Left ventricle myocardium inferior (tissue), 1 donor: ENCODE data around the gene ATP2A1. TPM values are rescaled to one million over a fixed set of nuclear protein-coding genes. Genes with fewer than 3 reads are reported as not detected.

Experiments used
- DNase-seq: peaks from one replicate; pipeline ENCODE4 v3.0.0-alpha.2; 2020
- H3K27ac ChIP-seq: fragments of 200-600 bp; replicated peaks from 2 replicates; pipeline ENCODE4 v1.8.0; 2021
- H3K27me3 ChIP-seq: fragments of 200-600 bp; 2 replicates; pipeline ENCODE4 v1.8.0; 2021; ENCODE audit warnings: low read depth
- H3K36me3 ChIP-seq: fragments of 200-600 bp; 2 replicates; pipeline ENCODE4 v1.8.0; 2021
- H3K4me1 ChIP-seq: fragments of 200-600 bp; 2 replicates; pipeline ENCODE4 v1.8.0; 2021
- H3K4me3 ChIP-seq: fragments of 200-600 bp; 2 replicates; pipeline ENCODE4 v1.8.0; 2021; ENCODE audit warnings: mild to moderate bottlenecking, moderate library complexity
- H3K9me3 ChIP-seq: fragments of 200-600 bp; replicated peaks from 2 replicates; pipeline ENCODE4 v1.8.0; 2021
- intact Hi-C: fragments of 100-400 bp; cut with micrococcal nuclease; formaldehyde crosslinking; loops from one replicate; pipeline ENCODE4 v1.11.0; 2022
- total RNA-seq: library from RNA; stranded (reverse); fragmentation: NEBNext Ultra II Directional; extraction: Animal tissue kit (Norgen Biotek cat#: 25700); gene quantifications from one replicate; pipeline ENCODE4 v1.2.1, GENCODE V29; 2021
- TF ChIP-seq, protein P1 (sequence below): fragments of 200-600 bp; IDR thresholded peaks from 2 replicates; pipeline ENCODE4 v1.8.0; 2021; ENCODE audit warnings: antibody characterized with exemption, mild to moderate bottlenecking, borderline replicate concordance
- donor health status: DM: no; HTN: yes; CAD: no; lungs with severe emphysema.

ATP2A1 gene
- total RNA-seq, 1 donor from 2014 or later = 0.38 TPM

DNA sequence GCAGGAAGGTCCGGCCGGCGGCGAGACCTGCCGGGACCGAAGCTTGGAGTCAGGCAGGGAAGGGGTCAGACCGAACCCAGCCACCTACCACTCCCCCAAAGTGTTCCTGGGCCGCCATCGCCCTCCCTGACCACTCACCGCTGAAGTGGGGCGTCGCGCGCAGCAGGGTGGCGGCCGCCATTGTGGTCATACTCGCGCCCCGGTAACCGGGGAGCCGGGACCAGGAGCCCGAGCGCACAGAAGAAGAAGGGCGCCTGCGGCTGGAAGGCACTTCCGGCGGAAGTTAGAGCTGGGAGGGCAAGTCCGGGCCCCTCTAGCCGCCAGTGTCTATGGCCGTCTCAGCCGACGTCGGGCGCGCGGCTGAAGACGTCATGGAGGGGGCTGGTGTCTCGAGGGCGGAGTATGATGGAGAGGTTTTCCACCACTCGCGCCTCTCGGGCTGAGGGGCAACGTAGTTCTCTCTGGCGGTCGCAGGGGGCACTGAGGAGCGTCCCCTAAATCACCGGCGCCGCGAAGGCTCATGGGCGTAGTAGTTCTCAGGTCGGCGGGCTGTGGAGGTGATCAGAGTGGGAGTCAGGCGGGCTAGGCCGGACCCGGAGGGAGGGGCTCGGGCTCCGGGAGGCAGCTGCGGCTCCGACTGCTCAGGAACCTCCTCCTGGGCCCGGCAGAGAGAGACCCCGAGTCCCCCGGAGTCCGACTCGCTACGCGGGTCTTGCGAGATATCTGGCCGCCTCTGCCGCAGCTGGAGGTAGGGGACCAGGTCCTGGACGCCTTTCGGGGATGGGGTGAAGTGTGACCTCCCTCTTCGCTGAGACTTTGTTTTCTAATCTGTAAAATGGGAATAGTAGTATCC, 32.0 kb upstream of the ATP2A1 start, which contains the start of gene TUFM:
TSS of gene TUFM (minus strand) at position 269 of the 853 bp plus-strand sequence. CDS start at position 190, 79 bp downstream.
- intact Hi-C loops = no loop called here
- Histone ChIP-seq H3K4me3 (peak within 1 kb of the TSS; percentile 93), H3K27me3 (no peaks in the 10 kb centered on the region), H3K36me3 (peaks cover 38% of the 10 kb centered on the region), H3K4me1 (peaks cover 31% of the 10 kb centered on the region), H3K27ac (peak within 1 kb of the TSS; percentile 94), H3K9me3 (no peaks in the 10 kb centered on the region)
- DNase-seq = peak; percentile 98
- TF ChIP-seq, protein P1, sequence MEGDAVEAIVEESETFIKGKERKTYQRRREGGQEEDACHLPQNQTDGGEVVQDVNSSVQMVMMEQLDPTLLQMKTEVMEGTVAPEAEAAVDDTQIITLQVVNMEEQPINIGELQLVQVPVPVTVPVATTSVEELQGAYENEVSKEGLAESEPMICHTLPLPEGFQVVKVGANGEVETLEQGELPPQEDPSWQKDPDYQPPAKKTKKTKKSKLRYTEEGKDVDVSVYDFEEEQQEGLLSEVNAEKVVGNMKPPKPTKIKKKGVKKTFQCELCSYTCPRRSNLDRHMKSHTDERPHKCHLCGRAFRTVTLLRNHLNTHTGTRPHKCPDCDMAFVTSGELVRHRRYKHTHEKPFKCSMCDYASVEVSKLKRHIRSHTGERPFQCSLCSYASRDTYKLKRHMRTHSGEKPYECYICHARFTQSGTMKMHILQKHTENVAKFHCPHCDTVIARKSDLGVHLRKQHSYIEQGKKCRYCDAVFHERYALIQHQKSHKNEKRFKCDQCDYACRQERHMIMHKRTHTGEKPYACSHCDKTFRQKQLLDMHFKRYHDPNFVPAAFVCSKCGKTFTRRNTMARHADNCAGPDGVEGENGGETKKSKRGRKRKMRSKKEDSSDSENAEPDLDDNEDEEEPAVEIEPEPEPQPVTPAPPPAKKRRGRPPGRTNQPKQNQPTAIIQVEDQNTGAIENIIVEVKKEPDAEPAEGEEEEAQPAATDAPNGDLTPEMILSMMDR = peak; percentile 80

DNA sequence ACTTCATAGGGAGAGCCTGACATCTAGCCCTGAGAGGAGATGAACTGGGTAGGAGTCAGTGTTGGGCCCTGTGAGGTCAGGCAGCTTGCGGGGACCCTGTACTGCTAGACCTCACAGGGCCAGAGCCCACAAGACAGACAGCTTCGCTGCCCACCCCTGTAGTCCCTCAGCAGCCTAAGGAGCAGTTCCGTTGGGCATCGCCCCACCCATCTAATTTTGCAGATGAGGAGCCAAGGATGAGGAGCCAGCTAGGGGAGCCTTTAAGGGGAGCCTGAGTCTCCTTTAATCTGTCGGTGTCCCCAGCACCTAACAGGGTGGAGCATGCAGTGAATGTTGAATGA, 31.4 kb upstream of the ATP2A1 start:
- intact Hi-C loops = no loop called here
- Histone ChIP-seq H3K4me3 (peak overlapping the region; percentile 93), H3K4me1 (peaks cover 31% of the 10 kb centered on the region), H3K9me3 (no peaks in the 10 kb centered on the region), H3K27me3 (no peaks in the 10 kb centered on the region), H3K36me3 (peaks cover 33% of the 10 kb centered on the region), H3K27ac (peak overlapping the region; percentile 94)
- DNase-seq = no peak
- TF ChIP-seq, protein P1 = no peak

DNA sequence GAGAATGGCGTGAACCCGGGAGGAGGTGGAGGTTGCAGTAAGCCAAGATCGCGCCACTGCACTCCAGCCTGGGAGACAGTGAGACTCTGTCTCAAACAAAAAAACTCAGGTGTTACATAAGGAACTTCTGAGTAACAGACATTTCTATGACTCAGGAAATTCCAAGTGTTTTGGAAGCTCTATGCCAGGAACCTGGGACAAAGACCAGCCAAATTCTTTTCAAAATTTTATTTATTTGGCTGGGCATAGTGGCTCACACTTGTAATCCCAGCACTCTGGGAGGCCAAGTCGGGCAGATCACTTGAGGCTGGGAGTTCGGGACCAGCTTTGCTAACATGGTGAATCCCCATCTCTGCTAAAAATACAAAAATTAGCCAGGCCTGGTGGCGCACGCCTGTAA, 19.9 kb upstream of the ATP2A1 start:
- intact Hi-C loops = no loop called here
- Histone ChIP-seq H3K27ac (no peak overlapping the region), H3K9me3 (no peaks in the 10 kb centered on the region), H3K36me3 (no peaks in the 10 kb centered on the region), H3K4me1 (peaks cover 11% of the 10 kb centered on the region), H3K27me3 (no peaks in the 10 kb centered on the region), H3K4me3 (no peak overlapping the region)
- no peak for DNase-seq
- TF ChIP-seq, protein P1 = no peak

DNA sequence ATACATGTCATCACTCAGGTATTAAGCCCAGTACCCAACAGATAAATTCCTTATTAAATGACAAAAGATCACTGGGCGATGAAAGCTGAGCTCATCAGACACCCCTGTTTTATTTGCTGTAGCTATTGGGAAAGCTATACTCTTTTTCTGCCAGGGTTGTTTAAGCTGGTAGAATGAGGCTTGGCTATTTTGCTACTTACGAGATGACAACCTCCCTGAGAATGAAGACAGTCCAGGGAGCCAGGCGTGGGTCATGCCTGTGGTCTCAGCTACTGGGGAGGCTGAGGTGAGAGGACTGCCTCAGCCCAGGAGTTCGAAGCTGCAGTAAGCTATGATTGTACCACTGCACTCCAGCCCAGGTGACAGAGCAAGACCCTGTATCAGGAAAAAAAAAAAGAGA, 19.0 kb upstream of the ATP2A1 start:
- H3K27ac ChIP-seq = no peak overlapping the region
- H3K4me1 ChIP-seq = peaks cover 20% of the 10 kb centered on the region
- TF ChIP-seq, protein P1 = no peak
- H3K9me3 ChIP-seq = no peaks in the 10 kb centered on the region
- H3K4me3 ChIP-seq = no peak overlapping the region
- H3K27me3 ChIP-seq = no peaks in the 10 kb centered on the region
- no peaks in the 10 kb centered on the region for H3K36me3 ChIP-seq
- no peak for DNase-seq
- intact Hi-C loops = no loop called here

DNA sequence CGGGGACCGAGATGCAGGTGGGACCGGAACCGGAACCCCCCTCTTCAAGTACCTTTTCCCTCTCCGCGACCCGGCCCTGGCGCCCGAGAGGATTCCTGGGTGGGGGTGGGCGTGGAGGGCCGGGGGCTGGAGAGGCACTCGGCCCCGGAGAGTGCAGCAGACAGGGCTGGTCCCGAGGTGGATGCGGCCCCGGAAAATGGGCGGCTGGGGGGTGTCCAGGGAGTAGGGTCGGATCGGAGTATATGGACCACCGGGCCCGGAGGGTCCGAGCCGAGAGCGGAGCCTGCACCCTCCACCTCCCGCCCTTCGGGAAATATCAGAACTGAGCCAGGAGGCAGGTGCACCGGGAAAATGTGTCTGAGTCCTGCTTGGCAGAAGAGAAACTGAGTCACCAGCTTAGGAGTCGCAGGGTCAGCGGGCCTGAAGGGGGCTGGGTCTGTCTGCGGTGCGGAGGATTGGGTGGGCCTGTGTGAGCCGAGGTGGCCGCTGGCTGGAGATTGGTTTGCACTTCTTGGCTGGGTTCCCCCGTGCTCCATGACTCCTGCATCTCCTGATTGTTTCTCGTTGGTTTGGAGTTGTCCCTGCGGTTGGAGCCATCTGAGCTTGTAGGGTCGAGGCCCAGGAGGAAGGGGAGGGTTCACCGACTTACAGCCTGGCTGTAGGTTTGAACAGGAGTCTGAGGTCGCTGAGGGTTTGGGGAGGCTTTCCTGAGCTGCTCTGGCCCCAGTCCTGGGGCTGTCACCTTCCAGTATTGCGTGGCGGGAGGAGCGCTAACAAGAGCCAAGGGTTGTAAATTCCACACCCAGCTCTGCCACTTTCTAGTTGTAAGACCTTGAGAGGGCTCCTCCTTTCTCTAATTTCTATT, 14.1 kb upstream of the ATP2A1 start:
- Histone ChIP-seq H3K4me1 (peaks cover 35% of the 10 kb centered on the region), H3K27me3 (no peaks in the 10 kb centered on the region), H3K9me3 (no peaks in the 10 kb centered on the region), H3K27ac (peak overlapping the region; percentile 100), H3K4me3 (peak overlapping the region; percentile 99), H3K36me3 (peaks cover 22% of the 10 kb centered on the region)
- TF ChIP-seq, protein P1 = no peak
- intact Hi-C loops = no loop called here
- no peak for DNase-seq
